ENCODE measurements around the gene KCNK10. TPM values are rescaled to one million over a fixed set of nuclear protein-coding genes. Genes with fewer than 3 reads are reported as not detected.

Gene KCNK10
- total and polyA plus RNA-seq, 4 donors: not detected

DNA sequence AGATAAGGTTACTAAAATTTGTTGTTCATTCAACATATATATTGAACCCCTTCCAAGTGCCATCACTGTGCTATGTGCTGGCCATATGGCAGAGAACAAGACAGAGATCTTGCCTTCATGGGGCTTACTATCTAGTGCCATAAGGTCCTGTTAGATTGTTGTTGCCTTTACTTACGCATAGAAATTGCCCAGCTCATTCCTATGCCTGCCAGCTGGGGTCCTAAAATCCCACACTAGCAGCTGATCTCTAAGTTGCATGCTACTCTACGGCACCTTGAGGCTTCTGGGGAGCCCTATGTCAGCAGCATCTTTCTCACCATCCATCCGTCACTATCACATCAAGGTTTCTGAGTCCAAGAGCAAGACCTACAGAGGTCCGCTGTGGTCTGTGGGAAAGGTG, 1.4 kb upstream of the KCNK10 start:
- Histone ChIP-seq H3K9me3 (ENCODE audit: control insufficient read depth, low read length) (no peaks in the 10 kb centered on the region), H3K27ac (ENCODE audit: low read depth in 1 of 2, low read length in 2 of 2) (no peak overlapping the region), H3K4me3 (ENCODE audit: low read length in 2 of 2) (no peak overlapping the region), H3K27me3 (ENCODE audit: control insufficient read depth in 1 of 2, insufficient read depth in 2 of 2, low read length in 1 of 2) (peaks cover 0 to 4% of the 10 kb centered on the region in 2 donors), H3K4me1 (ENCODE audit: control insufficient read depth in 1 of 2, insufficient read depth in 2 of 2, low read length in 2 of 2) (no peaks in the 10 kb centered on the region), H3K36me3 (ENCODE audit: control insufficient read depth in 1 of 2, insufficient read depth in 2 of 2, low read length in 1 of 2) (no peaks in the 10 kb centered on the region)
- DNase-seq (no peak), ATAC-seq (ENCODE audit: low FRiP score) (no peak)
- WGBS, 2 donors: 53 to 66% methylated on average over 4 of the region's 4 CpGs
- intact Hi-C loops (cut with DNase I): no loop called here

DNA sequence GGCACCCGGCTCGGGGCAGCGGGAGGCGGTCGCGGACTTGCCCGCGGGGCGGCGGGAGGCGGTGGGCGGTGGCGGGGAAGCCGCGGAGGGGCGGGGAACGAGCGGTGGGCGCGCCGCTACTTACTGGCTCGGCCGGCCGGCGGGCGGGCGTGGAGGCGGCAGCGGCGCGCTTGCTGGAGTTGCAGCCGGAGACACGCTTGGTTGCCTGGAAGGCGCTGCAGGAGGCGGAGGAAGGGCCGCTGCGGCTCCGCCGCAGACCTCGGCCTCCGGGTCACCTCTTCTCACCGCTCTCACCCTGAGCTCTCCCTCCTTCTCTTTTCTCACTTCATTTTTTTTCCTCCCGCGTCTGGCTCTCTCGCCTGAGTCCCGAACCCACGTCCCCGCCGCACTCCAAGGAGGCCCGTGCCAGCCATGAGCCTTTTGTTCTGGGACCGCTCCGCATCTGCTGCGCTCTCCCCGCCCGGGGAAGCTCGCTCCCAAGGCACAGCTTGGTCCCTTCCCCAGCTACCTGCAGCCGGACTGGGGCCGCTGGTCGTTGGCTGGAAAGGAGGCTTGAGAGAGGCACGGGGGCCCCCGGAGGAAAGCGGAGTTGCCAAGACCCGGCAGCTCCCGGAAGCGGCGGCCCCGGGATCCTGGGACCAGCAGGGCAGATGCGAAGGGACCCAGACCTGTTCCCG, 592 bp upstream of the KCNK10 start:
- no peak for DNase-seq
- no peak for ATAC-seq (ENCODE audit: low FRiP score)
- Histone ChIP-seq H3K4me3 (ENCODE audit: low read length in 2 of 2) (peak overlapping the region in 1 of 2 donors; percentile 6), H3K27ac (ENCODE audit: low read depth in 1 of 2, low read length in 2 of 2) (no peak overlapping the region), H3K4me1 (ENCODE audit: control insufficient read depth in 1 of 2, insufficient read depth in 2 of 2, low read length in 2 of 2) (no peaks in the 10 kb centered on the region), H3K27me3 (ENCODE audit: control insufficient read depth in 1 of 2, insufficient read depth in 2 of 2, low read length in 1 of 2) (peaks cover 0 to 4% of the 10 kb centered on the region in 2 donors), H3K9me3 (ENCODE audit: control insufficient read depth, low read length) (no peaks in the 10 kb centered on the region), H3K36me3 (ENCODE audit: control insufficient read depth in 1 of 2, insufficient read depth in 2 of 2, low read length in 1 of 2) (no peaks in the 10 kb centered on the region)
- 1% methylated on average over 57 to 69 of the region's 69 CpGs for WGBS, 2 donors
- intact Hi-C loops (cut with DNase I): no loop called here

DNA sequence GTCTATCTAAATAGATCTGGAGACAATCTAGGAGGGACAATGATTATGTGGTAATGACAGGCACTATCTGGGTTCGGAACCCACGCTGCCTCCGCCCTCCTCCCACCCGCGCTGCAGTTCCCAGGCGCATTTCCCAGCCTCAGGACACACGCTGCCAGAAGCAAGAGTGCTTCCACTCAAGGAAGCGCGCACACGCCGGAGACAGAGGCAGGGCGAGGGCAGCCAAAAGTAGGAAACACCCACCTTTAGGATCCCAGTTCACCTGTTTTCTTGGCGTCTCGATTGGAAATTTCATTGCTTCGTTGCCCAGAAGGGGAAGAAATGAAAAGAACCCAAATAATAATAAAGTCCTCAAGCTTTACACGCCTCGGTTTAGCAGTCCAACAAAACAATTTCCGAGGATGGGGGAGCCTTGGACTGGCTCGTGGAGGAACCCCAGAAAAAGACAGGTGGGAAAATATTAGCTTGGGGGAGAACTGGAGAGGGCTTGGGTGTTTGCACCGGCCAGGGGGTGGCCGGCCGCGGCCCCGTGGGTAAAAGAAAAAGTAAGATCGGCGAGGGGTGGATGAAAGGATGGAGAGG, 474 bp downstream of the KCNK10 start:
- Histone ChIP-seq H3K4me3 (ENCODE audit: low read length in 2 of 2) (no peak overlapping the region), H3K9me3 (ENCODE audit: control insufficient read depth, low read length) (no peaks in the 10 kb centered on the region), H3K27me3 (ENCODE audit: control insufficient read depth in 1 of 2, insufficient read depth in 2 of 2, low read length in 1 of 2) (peaks cover 0 to 2% of the 10 kb centered on the region in 2 donors), H3K27ac (ENCODE audit: low read depth in 1 of 2, low read length in 2 of 2) (no peak overlapping the region), H3K36me3 (ENCODE audit: control insufficient read depth in 1 of 2, insufficient read depth in 2 of 2, low read length in 1 of 2) (no peaks in the 10 kb centered on the region), H3K4me1 (ENCODE audit: control insufficient read depth in 1 of 2, insufficient read depth in 2 of 2, low read length in 2 of 2) (no peaks in the 10 kb centered on the region)
- intact Hi-C loops (cut with DNase I): no loop called here
- no peak for DNase-seq
- no peak for ATAC-seq (ENCODE audit: low FRiP score)
- 1 to 3% methylated on average over 26 of the region's 26 CpGs for WGBS, 2 donors

DNA sequence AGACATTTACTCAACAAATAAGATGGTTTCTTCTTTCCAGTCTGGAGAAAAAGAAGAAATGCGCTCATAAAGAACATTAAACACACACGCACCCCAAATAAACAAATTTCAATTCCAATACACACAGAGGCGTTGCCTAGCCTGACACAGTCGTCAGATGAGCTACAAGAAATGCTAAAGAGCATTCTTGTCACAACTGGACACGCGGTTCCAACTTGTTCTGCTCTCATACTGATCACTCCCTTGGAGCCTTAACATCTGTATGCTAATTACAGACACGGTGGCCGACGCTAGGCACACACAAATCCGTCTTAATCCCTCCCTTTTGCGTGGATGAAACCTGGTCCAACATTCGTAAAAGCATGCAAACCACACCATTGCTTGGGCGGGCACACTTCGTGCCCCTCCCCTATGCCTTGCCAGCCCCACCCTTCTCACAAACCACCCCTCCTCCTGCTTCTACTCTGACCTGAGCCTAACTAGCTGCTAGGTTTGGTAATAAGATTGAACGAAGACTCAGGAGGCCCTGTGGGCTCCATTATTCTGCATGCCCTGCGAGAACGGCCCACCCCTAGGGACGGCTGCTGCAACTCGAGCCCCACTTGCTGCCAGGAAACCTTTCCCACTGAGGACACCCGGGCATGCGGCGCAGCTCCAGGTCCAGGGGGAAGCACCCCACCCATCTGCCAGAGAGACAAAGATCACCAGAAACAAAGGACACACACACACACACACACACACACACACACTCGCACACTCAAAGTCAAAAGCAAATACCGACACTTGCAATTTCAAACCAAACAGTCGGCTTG, 1.2 kb downstream of the KCNK10 start:
- no peaks in the 10 kb centered on the region for H3K4me1 ChIP-seq (ENCODE audit: control insufficient read depth in 1 of 2, insufficient read depth in 2 of 2, low read length in 2 of 2)
- DNase-seq (no peak), ATAC-seq (ENCODE audit: low FRiP score) (peak; percentile 8)
- no peaks in the 10 kb centered on the region for H3K9me3 ChIP-seq (ENCODE audit: control insufficient read depth, low read length)
- no peak overlapping the region for H3K4me3 ChIP-seq (ENCODE audit: low read length in 2 of 2)
- no peak overlapping the region for H3K27ac ChIP-seq (ENCODE audit: low read depth in 1 of 2, low read length in 2 of 2)
- no peaks in the 10 kb centered on the region for H3K36me3 ChIP-seq (ENCODE audit: control insufficient read depth in 1 of 2, insufficient read depth in 2 of 2, low read length in 1 of 2)
- intact Hi-C loops (cut with DNase I): no loop called here
- WGBS, 2 donors: 17 to 18% methylated on average over 25 of the region's 25 CpGs
- peaks cover 0 to 2% of the 10 kb centered on the region in 2 donors for H3K27me3 ChIP-seq (ENCODE audit: control insufficient read depth in 1 of 2, insufficient read depth in 2 of 2, low read length in 1 of 2)

DNA sequence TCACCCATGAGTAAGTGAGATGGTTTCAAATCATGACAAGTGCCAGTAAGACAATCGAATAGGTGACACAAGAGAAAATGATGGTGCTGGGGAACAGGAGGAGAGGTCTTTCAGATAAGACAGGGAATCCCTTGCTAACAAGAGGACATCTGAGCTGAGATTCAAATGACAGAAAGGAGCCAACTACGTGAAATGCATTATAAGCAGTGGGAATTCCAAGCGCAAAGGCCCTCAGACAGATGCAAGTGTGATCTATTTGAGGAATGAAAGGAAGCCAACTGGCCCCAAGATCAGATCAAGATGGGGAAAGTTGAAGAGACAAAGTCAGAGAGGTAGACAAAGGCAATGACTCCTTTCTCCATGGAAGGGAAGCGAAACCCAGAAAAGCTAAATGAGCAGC, 4.7 kb downstream of the KCNK10 start:
- no peaks in the 10 kb centered on the region for H3K4me1 ChIP-seq (ENCODE audit: control insufficient read depth in 1 of 2, insufficient read depth in 2 of 2, low read length in 2 of 2)
- H3K4me3 ChIP-seq (ENCODE audit: low read length in 2 of 2): no peak overlapping the region
- no peaks in the 10 kb centered on the region for H3K27me3 ChIP-seq (ENCODE audit: control insufficient read depth in 1 of 2, insufficient read depth in 2 of 2, low read length in 1 of 2)
- H3K36me3 ChIP-seq (ENCODE audit: control insufficient read depth in 1 of 2, insufficient read depth in 2 of 2, low read length in 1 of 2): no peaks in the 10 kb centered on the region
- H3K27ac ChIP-seq (ENCODE audit: low read depth in 1 of 2, low read length in 2 of 2): no peak overlapping the region
- no peak for ATAC-seq (ENCODE audit: low FRiP score)
- peaks cover 1% of the 10 kb centered on the region for H3K9me3 ChIP-seq (ENCODE audit: control insufficient read depth, low read length)
- no peak for DNase-seq
- intact Hi-C loops (cut with DNase I): no loop called here
- WGBS, 2 donors: 72 to 77% methylated on average over 4 of the region's 4 CpGs

DNA sequence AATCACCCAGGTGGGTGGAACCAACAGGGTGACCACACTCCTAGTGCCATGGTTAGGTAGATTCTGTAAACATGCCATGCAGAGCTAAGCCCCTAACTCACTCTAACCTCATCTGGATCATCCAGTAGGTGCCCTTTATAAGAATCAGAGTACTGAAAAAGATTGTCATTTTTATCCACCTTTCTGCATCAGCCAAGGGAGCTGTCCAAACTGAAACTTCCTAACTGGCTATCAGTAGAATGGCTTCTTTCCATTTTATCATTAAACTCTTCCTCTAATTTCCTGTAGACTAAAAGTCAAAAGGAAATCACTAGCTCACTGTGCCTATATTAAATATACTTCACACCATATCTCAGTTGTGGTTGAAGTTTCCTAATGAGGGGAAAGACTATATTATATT, 6.5 kb downstream of the KCNK10 start:
- intact Hi-C loops (cut with DNase I): no loop called here
- ATAC-seq (ENCODE audit: low FRiP score) (no peak), DNase-seq (no peak)
- no peaks in the 10 kb centered on the region for H3K36me3 ChIP-seq (ENCODE audit: control insufficient read depth in 1 of 2, insufficient read depth in 2 of 2, low read length in 1 of 2)
- H3K27ac ChIP-seq (ENCODE audit: low read depth in 1 of 2, low read length in 2 of 2): no peak overlapping the region
- H3K27me3 ChIP-seq (ENCODE audit: control insufficient read depth in 1 of 2, insufficient read depth in 2 of 2, low read length in 1 of 2): no peaks in the 10 kb centered on the region
- peaks cover 3% of the 10 kb centered on the region for H3K9me3 ChIP-seq (ENCODE audit: control insufficient read depth, low read length)
- H3K4me3 ChIP-seq (ENCODE audit: low read length in 2 of 2): no peak overlapping the region
- no peaks in the 10 kb centered on the region for H3K4me1 ChIP-seq (ENCODE audit: control insufficient read depth in 1 of 2, insufficient read depth in 2 of 2, low read length in 2 of 2)

DNA sequence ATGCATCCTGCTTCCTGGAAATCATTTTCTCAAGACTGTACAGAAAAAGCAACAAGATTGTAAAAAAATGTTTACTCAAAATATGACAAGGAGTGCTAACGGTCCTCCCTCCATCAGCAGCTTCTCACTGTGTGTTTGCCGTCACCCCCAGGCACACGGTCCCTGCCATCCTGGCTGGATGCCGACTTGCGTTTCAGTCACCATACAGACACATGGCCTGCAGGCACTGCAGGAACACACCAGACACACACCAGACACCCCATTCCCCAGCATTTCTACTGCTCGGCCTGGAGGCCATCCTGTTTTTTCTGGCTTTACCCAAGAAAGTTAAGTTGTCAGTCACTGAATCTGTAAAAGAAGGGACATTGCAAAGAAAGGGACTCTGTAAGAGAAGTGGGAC, 10.8 kb downstream of the KCNK10 start:
- H3K4me3 ChIP-seq (ENCODE audit: low read length in 2 of 2): no peak overlapping the region
- H3K9me3 ChIP-seq (ENCODE audit: control insufficient read depth, low read length): peaks cover 5% of the 10 kb centered on the region
- H3K27me3 ChIP-seq (ENCODE audit: control insufficient read depth in 1 of 2, insufficient read depth in 2 of 2, low read length in 1 of 2): no peaks in the 10 kb centered on the region
- no peak overlapping the region for H3K27ac ChIP-seq (ENCODE audit: low read depth in 1 of 2, low read length in 2 of 2)
- no peaks in the 10 kb centered on the region for H3K36me3 ChIP-seq (ENCODE audit: control insufficient read depth in 1 of 2, insufficient read depth in 2 of 2, low read length in 1 of 2)
- ATAC-seq (ENCODE audit: low FRiP score): no peak
- 53 to 60% methylated on average over 6 of the region's 6 CpGs for WGBS, 2 donors
- no peak for DNase-seq
- H3K4me1 ChIP-seq (ENCODE audit: control insufficient read depth in 1 of 2, insufficient read depth in 2 of 2, low read length in 2 of 2): no peaks in the 10 kb centered on the region
- intact Hi-C loops (cut with DNase I): no loop called here

DNA sequence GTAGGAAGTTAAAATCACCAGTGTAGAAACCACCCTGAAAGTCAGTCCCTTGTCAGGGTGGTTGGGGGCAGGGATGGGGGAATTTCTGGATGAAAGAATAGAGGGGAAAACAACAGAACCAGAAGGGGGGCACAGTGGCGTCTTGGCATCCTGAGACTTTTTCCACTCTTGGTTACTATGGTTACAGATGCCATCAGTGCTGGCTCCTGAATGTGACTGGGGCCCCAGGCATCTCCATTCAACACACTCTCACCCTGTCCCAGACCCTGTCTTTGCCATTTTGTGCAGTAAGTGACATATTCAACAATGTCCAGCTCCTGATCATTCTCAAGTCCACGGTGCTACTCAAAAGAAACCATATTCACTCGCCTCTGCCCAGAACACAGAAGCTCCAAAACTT, 11.3 kb downstream of the KCNK10 start:
- no peaks in the 10 kb centered on the region for H3K36me3 ChIP-seq (ENCODE audit: control insufficient read depth in 1 of 2, insufficient read depth in 2 of 2, low read length in 1 of 2)
- H3K4me1 ChIP-seq (ENCODE audit: control insufficient read depth in 1 of 2, insufficient read depth in 2 of 2, low read length in 2 of 2): no peaks in the 10 kb centered on the region
- 56 to 69% methylated on average over 3 of the region's 3 CpGs for WGBS, 2 donors
- H3K4me3 ChIP-seq (ENCODE audit: low read length in 2 of 2): no peak overlapping the region
- ATAC-seq (ENCODE audit: low FRiP score) (no peak), DNase-seq (no peak)
- H3K27ac ChIP-seq (ENCODE audit: low read depth in 1 of 2, low read length in 2 of 2): no peak overlapping the region
- intact Hi-C loops (cut with DNase I): no loop called here
- no peaks in the 10 kb centered on the region for H3K27me3 ChIP-seq (ENCODE audit: control insufficient read depth in 1 of 2, insufficient read depth in 2 of 2, low read length in 1 of 2)
- peaks cover 5% of the 10 kb centered on the region for H3K9me3 ChIP-seq (ENCODE audit: control insufficient read depth, low read length)

DNA sequence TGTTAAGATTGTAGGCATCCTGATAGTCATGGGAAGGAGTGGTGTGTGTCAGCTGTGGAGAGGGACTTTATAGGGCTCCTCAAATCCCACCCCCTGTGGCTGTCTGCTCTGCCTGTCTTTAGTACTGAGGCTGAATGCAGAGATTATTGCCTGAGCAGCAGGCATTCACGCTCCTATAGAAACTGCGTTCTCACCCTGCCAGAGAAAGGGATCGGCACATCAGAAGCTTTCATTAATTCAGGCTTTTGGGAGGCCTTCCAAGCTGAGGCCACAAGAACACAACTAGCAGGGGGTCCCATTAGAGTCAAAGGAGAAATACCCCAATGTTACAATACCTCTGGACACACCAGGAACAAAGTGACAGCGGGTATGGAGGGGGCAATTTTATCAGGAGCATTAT, 12.6 kb downstream of the KCNK10 start:
- H3K27me3 ChIP-seq (ENCODE audit: control insufficient read depth in 1 of 2, insufficient read depth in 2 of 2, low read length in 1 of 2): no peaks in the 10 kb centered on the region
- no peak overlapping the region for H3K4me3 ChIP-seq (ENCODE audit: low read length in 2 of 2)
- no peaks in the 10 kb centered on the region for H3K4me1 ChIP-seq (ENCODE audit: control insufficient read depth in 1 of 2, insufficient read depth in 2 of 2, low read length in 2 of 2)
- intact Hi-C loops (cut with DNase I): no loop called here
- no peak for DNase-seq
- no peaks in the 10 kb centered on the region for H3K36me3 ChIP-seq (ENCODE audit: control insufficient read depth in 1 of 2, insufficient read depth in 2 of 2, low read length in 1 of 2)
- no peak overlapping the region for H3K27ac ChIP-seq (ENCODE audit: low read depth in 1 of 2, low read length in 2 of 2)
- WGBS, 2 donors: 30 to 40% methylated on average over 4 of the region's 4 CpGs
- peaks cover 5% of the 10 kb centered on the region for H3K9me3 ChIP-seq (ENCODE audit: control insufficient read depth, low read length)
- no peak for ATAC-seq (ENCODE audit: low FRiP score)

Data from aorta (tissue), 5 donors.